Measurements from ENCODE around the gene SERGEF. TPM values are rescaled to one million over a fixed set of nuclear protein-coding genes. Genes with fewer than 3 reads are reported as not detected.

Gene SERGEF
- total and polyA plus RNA-seq, 4 donors, result 12.0 to 17.9 (median 13.4) TPM

- TF ChIP-seq ATF3 (IDR thresholded peaks at IDR 0.05) (no peak), EGR1 (IDR thresholded peaks at IDR 0.05; ENCODE audit: low read depth in 2 of 2) (no peak), RXRA (IDR thresholded peaks at IDR 0.05) (no peak), CTCF (IDR thresholded peaks at IDR 0.05; ENCODE audit: low read depth, low read length, missing input control) (no peak), JUND (IDR thresholded peaks at IDR 0.05) (no peak), TAF1 (conservative IDR thresholded peaks at IDR 0.05) (no peak), MAX (IDR thresholded peaks at IDR 0.05) (no peak), HNF4A (conservative IDR thresholded peaks at IDR 0.05) (no peak)
- no peaks in the 10 kb centered on the region for H3K9me3 ChIP-seq (ENCODE audit: control insufficient read depth in 4 of 4, low read length in 3 of 4)
- no peak overlapping the region for H3K9ac ChIP-seq (ENCODE audit: low read depth in 1 of 2, low read length in 2 of 2)
- H3K4me1 ChIP-seq (ENCODE audit: control insufficient read depth in 4 of 4, insufficient read depth in 4 of 4, low read length in 3 of 4), result peaks cover 0 to 3% (median 0%) of the 10 kb centered on the region in 4 donors
- H3K27me3 ChIP-seq (ENCODE audit: control insufficient read depth in 4 of 4, insufficient read depth in 4 of 4, low read length in 3 of 4), result no peaks in the 10 kb centered on the region
- H3K27ac ChIP-seq (ENCODE audit: low read depth in 1 of 2, low read length in 2 of 2), result no peak overlapping the region
- no peak overlapping the region for H3K4me3 ChIP-seq (ENCODE audit: low read depth in 1 of 3, low read length in 3 of 3)
- H3K36me3 ChIP-seq (ENCODE audit: control insufficient read depth in 4 of 4, insufficient read depth in 3 of 4, low read depth in 1 of 4, low read length in 3 of 4), result no peaks in the 10 kb centered on the region
- no peak for DNase-seq (ENCODE audit: low spot score)
These were observed 167.4 kb downstream of the SERGEF start for GRCh38 chr11:17845431-17845881.

GRCh38 chr11:17840101-17840548 lies 172.7 kb downstream of the SERGEF start:
- 95% methylated on average over 4 of the region's 4 CpGs for whole genome bisulfite sequencing

GRCh38 chr11:17839450-17839849 lies 173.4 kb downstream of the SERGEF start:
- H3K9ac ChIP-seq (ENCODE audit: low read depth in 1 of 2, low read length in 2 of 2), result no peak overlapping the region
- H3K4me1 ChIP-seq (ENCODE audit: control insufficient read depth in 4 of 4, insufficient read depth in 4 of 4, low read length in 3 of 4), result no peaks in the 10 kb centered on the region
- no peak overlapping the region for H3K4me3 ChIP-seq (ENCODE audit: low read depth in 1 of 3, low read length in 3 of 3)
- no peak overlapping the region for H3K27ac ChIP-seq (ENCODE audit: low read depth in 1 of 2, low read length in 2 of 2)
- WGBS, result 95% methylated on average over 5 of the region's 5 CpGs
- no peaks in the 10 kb centered on the region for H3K36me3 ChIP-seq (ENCODE audit: control insufficient read depth in 4 of 4, insufficient read depth in 3 of 4, low read depth in 1 of 4, low read length in 3 of 4)
- DNase-seq (ENCODE audit: low spot score), result no peak
- H3K9me3 ChIP-seq (ENCODE audit: control insufficient read depth in 4 of 4, low read length in 3 of 4), result no peaks in the 10 kb centered on the region
- no peaks in the 10 kb centered on the region for H3K27me3 ChIP-seq (ENCODE audit: control insufficient read depth in 4 of 4, insufficient read depth in 4 of 4, low read length in 3 of 4)
- no peak for TF ChIP-seq MAX (IDR thresholded peaks at IDR 0.05)
- TF ChIP-seq CTCF (IDR thresholded peaks at IDR 0.05; ENCODE audit: low read depth, low read length, missing input control), result no peak
- TF ChIP-seq GABPA (IDR thresholded peaks at IDR 0.05 in 1 of 2, conservative IDR thresholded peaks at IDR 0.05 in 1 of 2), result no peak
- no peak for TF ChIP-seq ATF3 (IDR thresholded peaks at IDR 0.05)
- no peak for TF ChIP-seq TAF1 (conservative IDR thresholded peaks at IDR 0.05)
- no peak for TF ChIP-seq YY1 (IDR thresholded peaks at IDR 0.05)
- TF ChIP-seq RXRA (IDR thresholded peaks at IDR 0.05), result no peak
- no peak for TF ChIP-seq HNF4A (conservative IDR thresholded peaks at IDR 0.05)
- no peak for TF ChIP-seq HNF4G (IDR thresholded peaks at IDR 0.05)
- no peak for TF ChIP-seq NR2F2 (IDR thresholded peaks at IDR 0.05)
- TF ChIP-seq RAD21 (IDR thresholded peaks at IDR 0.05), result no peak

More at GRCh38 chr11:17840101-17840548, 172.7 kb downstream of the SERGEF start:
- H3K9me3 ChIP-seq (ENCODE audit: control insufficient read depth in 4 of 4, low read length in 3 of 4), result no peaks in the 10 kb centered on the region
- no peak overlapping the region for H3K4me3 ChIP-seq (ENCODE audit: low read depth in 1 of 3, low read length in 3 of 3)
- DNase-seq (ENCODE audit: low spot score), result no peak
- no peaks in the 10 kb centered on the region for H3K36me3 ChIP-seq (ENCODE audit: control insufficient read depth in 4 of 4, insufficient read depth in 3 of 4, low read depth in 1 of 4, low read length in 3 of 4)
- H3K27ac ChIP-seq (ENCODE audit: low read depth in 1 of 2, low read length in 2 of 2), result no peak overlapping the region
- H3K27me3 ChIP-seq (ENCODE audit: control insufficient read depth in 4 of 4, insufficient read depth in 4 of 4, low read length in 3 of 4), result no peaks in the 10 kb centered on the region
- no peaks in the 10 kb centered on the region for H3K4me1 ChIP-seq (ENCODE audit: control insufficient read depth in 4 of 4, insufficient read depth in 4 of 4, low read length in 3 of 4)
- H3K9ac ChIP-seq (ENCODE audit: low read depth in 1 of 2, low read length in 2 of 2), result no peak overlapping the region
- no peak for TF ChIP-seq EGR1 (IDR thresholded peaks at IDR 0.05; ENCODE audit: low read depth in 2 of 2)
- no peak for TF ChIP-seq RXRA (IDR thresholded peaks at IDR 0.05)
- TF ChIP-seq RAD21 (IDR thresholded peaks at IDR 0.05), result no peak
- TF ChIP-seq GABPA (IDR thresholded peaks at IDR 0.05 in 1 of 2, conservative IDR thresholded peaks at IDR 0.05 in 1 of 2), result no peak
- no peak for TF ChIP-seq ZBTB33 (IDR thresholded peaks at IDR 0.05)
- no peak for TF ChIP-seq TAF1 (conservative IDR thresholded peaks at IDR 0.05)
